ENCODE results near the gene NOD1. TPM values are rescaled to one million over a fixed set of nuclear protein-coding genes. Genes with fewer than 3 reads are reported as not detected.
A peak's percentile ranks its signal among the peaks of the same experiment; 100 is the strongest.

NOD1 gene
- total and polyA plus RNA-seq, 7 donors = 3.0 to 17.5 (median 6.4) TPM

DNA sequence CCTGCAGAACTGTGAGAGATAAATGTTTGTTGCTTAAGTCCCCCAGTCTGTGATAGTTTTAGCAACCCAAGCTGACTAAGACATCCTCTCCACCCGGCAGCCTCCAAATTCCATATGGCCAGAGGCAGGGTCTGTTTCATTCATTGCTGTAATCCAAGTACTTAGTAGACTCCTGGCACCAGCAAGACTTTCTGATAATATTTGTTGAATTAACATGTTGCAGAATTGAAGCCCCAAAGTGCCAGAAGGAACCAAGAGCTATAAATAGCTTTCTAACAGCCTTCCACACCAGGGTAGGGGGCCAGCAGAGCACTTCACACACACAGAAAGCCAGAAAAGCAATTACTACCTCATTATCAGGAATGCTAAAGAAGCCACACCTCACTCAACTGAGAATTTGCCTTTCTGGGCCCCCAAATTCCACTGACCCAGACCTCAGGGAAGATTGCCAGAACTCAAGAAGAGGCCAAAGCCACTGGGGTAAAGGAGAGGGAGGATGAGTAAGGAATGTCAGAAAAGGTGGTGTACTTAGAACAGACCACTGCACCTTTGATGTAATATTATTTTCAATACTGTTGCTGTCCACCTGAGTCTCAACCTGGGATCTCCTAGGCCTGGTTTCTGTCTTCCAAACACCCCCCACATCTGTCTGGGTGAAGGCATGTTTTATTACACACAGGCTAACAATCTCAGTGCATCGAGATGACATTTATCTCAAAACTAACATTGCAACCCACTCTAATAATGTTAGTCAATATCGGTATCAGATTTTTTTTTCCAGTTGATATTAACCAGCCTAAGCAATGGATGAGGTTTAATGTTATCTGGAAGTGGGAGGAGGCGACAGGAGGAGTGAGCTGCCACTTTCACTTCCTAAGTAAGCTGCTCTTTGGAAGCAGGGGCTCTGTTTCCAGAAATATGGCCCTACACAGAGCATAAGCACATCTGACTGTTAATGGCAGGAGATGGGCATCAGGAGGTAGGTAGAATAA lies 5.5 kb downstream of the NOD1 start:
- Histone ChIP-seq H3K4me3 (no peak overlapping the region), H3K4me1 (peaks cover 0 to 81% (median 74%) of the 10 kb centered on the region in 4 donors), H3K36me3 (no peaks in the 10 kb centered on the region), H3K27me3 (no peaks in the 10 kb centered on the region), H3K9me3 (no peaks in the 10 kb centered on the region), H3K27ac (peak overlapping the region in 3 of 4 donors; percentile 80 to 81 (median 80))
- TF ChIP-seq CTCF (IDR thresholded peaks at IDR 0.05) = no peak
- no peak for TF ChIP-seq EP300 (IDR thresholded peaks at IDR 0.05)
- no peak for TF ChIP-seq POLR2AphosphoS5 (IDR thresholded peaks at IDR 0.05)
- no peak for TF ChIP-seq POLR2A (IDR thresholded peaks at IDR 0.05)
- intact Hi-C loops (cut with DNase I) = loop anchor here (5.0 to 10.0 kb wide), 3 partner anchors 41 to 191 kb away; partner anchors contain the start of genes GARS1 and ZNRF2
- 76 to 77% methylated on average over 4 of the region's 4 CpGs for WGBS, 2 donors
- peak; percentile 52 for DNase-seq

GRCh38 chr7:30472081-30472783 lies 6.4 kb downstream of the NOD1 start:
- 59 to 84% methylated on average over 4 of the region's 4 CpGs for WGBS, 2 donors
- Histone ChIP-seq H3K27ac (peak overlapping the region; percentile 74 to 81 (median 80)), H3K4me3 (no peak overlapping the region), H3K9me3 (no peaks in the 10 kb centered on the region), H3K36me3 (no peaks in the 10 kb centered on the region), H3K4me1 (peaks cover 0 to 75% (median 67%) of the 10 kb centered on the region in 4 donors), H3K27me3 (no peaks in the 10 kb centered on the region)
- peak; percentile 44 for DNase-seq
- TF ChIP-seq POLR2A (IDR thresholded peaks at IDR 0.05) (no peak), POLR2AphosphoS5 (IDR thresholded peaks at IDR 0.05) (no peak), EP300 (IDR thresholded peaks at IDR 0.05) (no peak), CTCF (IDR thresholded peaks at IDR 0.05) (no peak)
- intact Hi-C loops (cut with DNase I) = loop anchor here (5.0 to 10.0 kb wide), 3 partner anchors 40 to 190 kb away; partner anchors contain the start of genes GARS1 and ZNRF2

GRCh38 chr7:30471205-30471604 lies 7.4 kb downstream of the NOD1 start:
- Histone ChIP-seq H3K9me3 (no peaks in the 10 kb centered on the region), H3K4me3 (no peak overlapping the region), H3K4me1 (peaks cover 0 to 67% (median 63%) of the 10 kb centered on the region in 4 donors), H3K27ac (peak overlapping the region; percentile 74 to 81 (median 80)), H3K27me3 (no peaks in the 10 kb centered on the region), H3K36me3 (no peaks in the 10 kb centered on the region)
- WGBS, 2 donors = 51 to 67% methylated on average over 2 of the region's 2 CpGs
- TF ChIP-seq POLR2A (IDR thresholded peaks at IDR 0.05) = no peak
- TF ChIP-seq POLR2AphosphoS5 (IDR thresholded peaks at IDR 0.05) = peak in 2 of 4 donors; percentile 3
- no peak for TF ChIP-seq CTCF (IDR thresholded peaks at IDR 0.05)
- TF ChIP-seq EP300 (IDR thresholded peaks at IDR 0.05) = no peak
- peak; percentile 81 for DNase-seq
- intact Hi-C loops (cut with DNase I) = loop anchor here (5.0 to 10.0 kb wide), 3 partner anchors 39 to 189 kb away; partner anchors contain the start of genes GARS1 and ZNRF2

- DNase-seq = peak; percentile 87
- intact Hi-C loops (cut with DNase I) = loop anchor here (5.0 to 10.0 kb wide), 3 partner anchors 38 to 188 kb away; partner anchors contain the start of genes GARS1 and ZNRF2
- Histone ChIP-seq H3K9me3 (no peaks in the 10 kb centered on the region), H3K36me3 (no peaks in the 10 kb centered on the region), H3K4me3 (peak overlapping the region in 1 of 4 donors; percentile 5), H3K27me3 (no peaks in the 10 kb centered on the region), H3K4me1 (peaks cover 0 to 71% (median 66%) of the 10 kb centered on the region in 4 donors), H3K27ac (peak overlapping the region; percentile 74 to 81 (median 80))
- TF ChIP-seq EP300 (IDR thresholded peaks at IDR 0.05) = peak; percentile 35 to 88 (median 70)
- peak; percentile 63 to 95 (median 94) for TF ChIP-seq POLR2AphosphoS5 (IDR thresholded peaks at IDR 0.05)
- no peak for TF ChIP-seq CTCF (IDR thresholded peaks at IDR 0.05)
- 36 to 45% methylated on average over 6 of the region's 6 CpGs for WGBS, 2 donors
These were observed 7.8 kb downstream of the NOD1 start for GRCh38 chr7:30470771-30471170.

All from sigmoid colon (tissue), 7 donors.